ENCODE results near the gene FAM131A. TPM values are rescaled to one million over a fixed set of nuclear protein-coding genes. Genes with fewer than 3 reads are reported as not detected.

Gene FAM131A
- total and polyA plus RNA-seq, 10 of the 15 experiments (the other 5 are each of a cell fraction or from before 2014, with no cell fraction given), result 0.31 to 4.5 (median 1.5) TPM

GRCh38 chr3:184384342-184384741 lies 46.9 kb downstream of the FAM131A start:
- Histone ChIP-seq H3K27ac (ENCODE audit: control insufficient read depth, insufficient read depth) (no peak overlapping the region), H3K4me1 (ENCODE audit: control insufficient read depth, insufficient read depth, low read length) (no peaks in the 10 kb centered on the region), H3K9me3 (replicated peaks; ENCODE audit: control insufficient read depth, insufficient read depth, low read length) (no peaks in the 10 kb centered on the region), H3K79me2 (ENCODE audit: control insufficient read depth, insufficient read depth, low read length) (no peaks in the 10 kb centered on the region), H3K27me3 (replicated peaks in 1 of 2; ENCODE audit: control insufficient read depth in 2 of 2, insufficient read depth in 2 of 2, low read length in 1 of 2) (peaks cover 14 to 17% of the 10 kb centered on the region in 2 experiments), H3K9ac (ENCODE audit: control insufficient read depth, insufficient read depth, low read length) (no peak overlapping the region), H2AFZ (ENCODE audit: control insufficient read depth, low read depth, low read length) (no peak overlapping the region), H3K4me2 (ENCODE audit: control insufficient read depth, insufficient read depth) (no peak overlapping the region), H4K20me1 (ENCODE audit: control insufficient read depth, insufficient read depth) (no peaks in the 10 kb centered on the region), H3K4me3 (no peak overlapping the region), H3K36me3 (ENCODE audit: control insufficient read depth in 2 of 2, insufficient read depth in 2 of 2, low read length in 1 of 2) (no peaks in the 10 kb centered on the region)
- BruUV-seq (replicated peaks), result no TSS peak
- WGBS (ENCODE audit: insufficient coverage, insufficient replicate concordance, low lambda C conversion rate, missing lambda C conversion rate), result 13% methylated on average over 9 of the region's 9 CpGs
- DNase-seq (ENCODE audit: low read depth, low spot score) (no peak), FAIRE-seq (no peak), ATAC-seq (no peak)
- SMC1A ChIA-PET (ENCODE audit: uncharacterized antibody, unreplicated experiment), result interaction anchor here (1.1 kb wide), 1 partner anchor 13 kb away, joined by 3 read pairs; no protein-coding TSS in a partner anchor
- in situ Hi-C loops (cut with MboI), result no loop called here
- RAD21 ChIA-PET (ENCODE audit: unreplicated experiment), result no interaction called here
- CTCF ChIA-PET, result interaction anchor here (0.5 to 0.9 kb wide), 2 partner anchors 10 to 81 kb away, joined by 3 to 4 read pairs; no protein-coding TSS in a partner anchor
- TF ChIP-seq, protein P1, sequence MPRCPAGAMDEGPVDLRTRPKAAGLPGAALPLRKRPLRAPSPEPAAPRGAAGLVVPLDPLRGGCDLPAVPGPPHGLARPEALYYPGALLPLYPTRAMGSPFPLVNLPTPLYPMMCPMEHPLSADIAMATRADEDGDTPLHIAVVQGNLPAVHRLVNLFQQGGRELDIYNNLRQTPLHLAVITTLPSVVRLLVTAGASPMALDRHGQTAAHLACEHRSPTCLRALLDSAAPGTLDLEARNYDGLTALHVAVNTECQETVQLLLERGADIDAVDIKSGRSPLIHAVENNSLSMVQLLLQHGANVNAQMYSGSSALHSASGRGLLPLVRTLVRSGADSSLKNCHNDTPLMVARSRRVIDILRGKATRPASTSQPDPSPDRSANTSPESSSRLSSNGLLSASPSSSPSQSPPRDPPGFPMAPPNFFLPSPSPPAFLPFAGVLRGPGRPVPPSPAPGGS (IDR thresholded peaks at IDR 0.05; ENCODE audit: borderline replicate concordance, insufficient read depth, low read depth, low read length, poor library complexity, severe bottlenecking), result no peak
- TF ChIP-seq NR2C1 (IDR thresholded peaks at IDR 0.05) (no peak), RBBP5 (conservative IDR thresholded peaks at IDR 0.05) (no peak), POU2F2 (IDR thresholded peaks at IDR 0.05; ENCODE audit: borderline replicate concordance, low read depth, low read length) (no peak), FOXM1 (IDR thresholded peaks at IDR 0.05; ENCODE audit: low read depth, low read length) (no peak), NFYB (IDR thresholded peaks at IDR 0.05; ENCODE audit: insufficient read depth, low read depth, low read length) (no peak), TCF7 (IDR thresholded peaks at IDR 0.05; ENCODE audit: borderline replicate concordance) (no peak), EED (IDR thresholded peaks at IDR 0.05; ENCODE audit: low read depth) (no peak), HDAC6 (IDR thresholded peaks at IDR 0.05; ENCODE audit: unreplicated experiment) (no peak), STAT3 (IDR thresholded peaks at IDR 0.05; ENCODE audit: low read depth, low read length) (no peak), CHD4 (IDR thresholded peaks at IDR 0.05) (no peak), ZNF24 (IDR thresholded peaks at IDR 0.05) (no peak), ETV6 (conservative IDR thresholded peaks at IDR 0.05 in 1 of 2, IDR thresholded peaks at IDR 0.05 in 1 of 2; ENCODE audit: borderline replicate concordance in 1 of 2, low read depth in 1 of 2) (no peak), SMARCA5 (IDR thresholded peaks at IDR 0.05) (no peak)
- TF ChIP-seq, protein P2, sequence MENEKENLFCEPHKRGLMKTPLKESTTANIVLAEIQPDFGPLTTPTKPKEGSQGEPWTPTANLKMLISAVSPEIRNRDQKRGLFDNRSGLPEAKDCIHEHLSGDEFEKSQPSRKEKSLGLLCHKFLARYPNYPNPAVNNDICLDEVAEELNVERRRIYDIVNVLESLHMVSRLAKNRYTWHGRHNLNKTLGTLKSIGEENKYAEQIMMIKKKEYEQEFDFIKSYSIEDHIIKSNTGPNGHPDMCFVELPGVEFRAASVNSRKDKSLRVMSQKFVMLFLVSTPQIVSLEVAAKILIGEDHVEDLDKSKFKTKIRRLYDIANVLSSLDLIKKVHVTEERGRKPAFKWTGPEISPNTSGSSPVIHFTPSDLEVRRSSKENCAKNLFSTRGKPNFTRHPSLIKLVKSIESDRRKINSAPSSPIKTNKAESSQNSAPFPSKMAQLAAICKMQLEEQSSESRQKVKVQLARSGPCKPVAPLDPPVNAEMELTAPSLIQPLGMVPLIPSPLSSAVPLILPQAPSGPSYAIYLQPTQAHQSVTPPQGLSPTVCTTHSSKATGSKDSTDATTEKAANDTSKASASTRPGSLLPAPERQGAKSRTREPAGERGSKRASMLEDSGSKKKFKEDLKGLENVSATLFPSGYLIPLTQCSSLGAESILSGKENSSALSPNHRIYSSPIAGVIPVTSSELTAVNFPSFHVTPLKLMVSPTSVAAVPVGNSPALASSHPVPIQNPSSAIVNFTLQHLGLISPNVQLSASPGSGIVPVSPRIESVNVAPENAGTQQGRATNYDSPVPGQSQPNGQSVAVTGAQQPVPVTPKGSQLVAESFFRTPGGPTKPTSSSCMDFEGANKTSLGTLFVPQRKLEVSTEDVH (IDR thresholded peaks at IDR 0.05; ENCODE audit: low read depth, partially characterized antibody), result no peak
- TF ChIP-seq, protein P3, sequence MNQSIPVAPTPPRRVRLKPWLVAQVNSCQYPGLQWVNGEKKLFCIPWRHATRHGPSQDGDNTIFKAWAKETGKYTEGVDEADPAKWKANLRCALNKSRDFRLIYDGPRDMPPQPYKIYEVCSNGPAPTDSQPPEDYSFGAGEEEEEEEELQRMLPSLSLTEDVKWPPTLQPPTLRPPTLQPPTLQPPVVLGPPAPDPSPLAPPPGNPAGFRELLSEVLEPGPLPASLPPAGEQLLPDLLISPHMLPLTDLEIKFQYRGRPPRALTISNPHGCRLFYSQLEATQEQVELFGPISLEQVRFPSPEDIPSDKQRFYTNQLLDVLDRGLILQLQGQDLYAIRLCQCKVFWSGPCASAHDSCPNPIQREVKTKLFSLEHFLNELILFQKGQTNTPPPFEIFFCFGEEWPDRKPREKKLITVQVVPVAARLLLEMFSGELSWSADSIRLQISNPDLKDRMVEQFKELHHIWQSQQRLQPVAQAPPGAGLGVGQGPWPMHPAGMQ (IDR thresholded peaks at IDR 0.05; ENCODE audit: borderline replicate concordance), result no peak
- intact Hi-C loops (cut with micrococcal nuclease; ENCODE audit: unreplicated experiment), result no loop called here
- POLR2A ChIA-PET, result no interaction called here
